Right lobe of liver (tissue), 4 donors: ENCODE measurements around the gene ZFP36L1.

Experiments used
- CTCF ChIP-seq, 4 donors: fragments of 200-600 bp in 3 of 4; fragments of 450-650 bp in 1 of 4; IDR thresholded peaks; one replicate each; pipeline versions ENCODE4 v1.5.1 to v1.8.0; 2016 to 2022; ENCODE audit warnings: antibody characterized with exemption in 4 of 4, mild to moderate bottlenecking in 2 of 4
- POLR2A ChIP-seq: fragments of 450-650 bp; IDR thresholded peaks from one replicate; pipeline ENCODE4 v1.6.1; 2017; ENCODE audit warnings: antibody characterized with exemption, mild to moderate bottlenecking
- donor health status: DM: no; HTN: no; CAD: no.
- donor health status: DM: no; HTN: no; CAD: no.
- donor health status: DM: no; HTN: yes; CAD: no.

GRCh38 chr14:68752271-68753006 is 40.4 kb downstream of the ZFP36L1 start:
- no peak for TF ChIP-seq CTCF (IDR thresholded peaks at IDR 0.05)
- TF ChIP-seq POLR2A, result no peak
